ENCODE results near the gene DAGLA.
A peak's percentile ranks its signal among the peaks of the same experiment; 100 is the strongest.

GRCh38 chr11:61737636-61738386, 57.6 kb downstream of the DAGLA start:
- TF ChIP-seq CTCF (IDR thresholded peaks at IDR 0.05; ENCODE audit: low read length): 0 out of 2 replicates have a peak, but pooled peaks have one; percentile 14
- TF ChIP-seq EZH2phosphoT487 (IDR thresholded peaks at IDR 0.05; ENCODE audit: low read length): no peak

All from MM.1S (cell line).